ENCODE results near the gene DNAJC25.
A peak's percentile ranks its signal among the peaks of the same experiment; 100 is the strongest.

Gene DNAJC25

DNA sequence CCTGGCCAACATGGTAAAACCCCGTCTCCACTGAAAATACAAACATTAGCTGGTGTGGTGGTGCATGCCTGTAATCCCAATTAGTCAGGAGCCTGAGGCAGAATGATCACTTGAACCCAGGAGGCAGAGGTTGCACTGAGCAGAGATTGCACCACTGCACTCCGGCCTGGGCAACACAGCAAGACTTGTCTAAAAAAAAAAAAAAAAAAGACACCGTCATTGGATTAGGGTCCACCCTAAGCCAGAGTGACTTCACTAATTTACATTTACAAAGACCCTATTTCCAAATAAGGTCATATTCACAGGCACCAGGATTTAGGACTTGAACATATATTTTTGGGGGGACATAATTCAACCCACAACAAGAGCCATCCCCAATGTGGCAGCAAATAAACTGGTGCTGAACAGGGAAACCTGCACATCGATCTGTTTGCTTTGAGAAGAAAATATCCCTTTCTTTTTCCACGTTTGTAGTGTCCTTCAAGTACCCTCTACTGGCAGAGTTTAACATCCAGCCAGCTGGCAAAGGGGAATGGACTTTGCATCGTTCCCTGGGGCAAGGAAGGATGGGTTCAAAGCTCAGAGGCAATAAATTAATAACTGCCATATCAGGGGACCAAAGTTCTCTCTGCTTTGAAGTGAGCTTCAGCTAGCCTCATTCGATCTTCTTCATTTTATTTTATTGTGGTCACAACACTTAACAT lies 3.7 kb upstream of the DNAJC25 start:
- no peak overlapping the region for H3K4me3 ChIP-seq (ENCODE audit: insufficient read depth, low read length, poor library complexity, severe bottlenecking)
- no peak overlapping the region for H3K4me2 ChIP-seq (ENCODE audit: low read depth, low read length, poor library complexity, severe bottlenecking)

DNA sequence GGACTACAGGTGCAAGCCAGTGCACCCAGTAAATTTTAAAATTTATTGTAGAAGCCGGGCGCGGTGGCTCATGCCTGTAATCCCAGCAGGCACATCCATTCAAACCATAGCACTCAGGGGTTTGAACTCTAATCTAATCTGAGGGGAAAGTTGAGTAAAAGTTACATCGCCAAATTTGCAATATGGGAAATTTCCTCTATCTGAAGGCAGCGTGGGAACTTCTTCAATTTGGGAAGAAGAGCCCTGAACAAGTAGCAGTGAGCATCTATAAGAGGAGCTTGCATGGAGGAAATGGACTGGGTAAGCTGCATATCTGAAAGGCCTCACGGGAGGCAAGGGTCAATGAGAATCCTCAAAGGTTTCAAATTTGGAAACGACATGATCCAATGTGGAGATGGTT lies 2.7 kb upstream of the DNAJC25 start:
- Histone ChIP-seq H3K9me2 (replicated peaks; ENCODE audit: insufficient read depth, low read length) (no peaks in the 10 kb centered on the region), H3K36me3 (ENCODE audit: low read length) (no peaks in the 10 kb centered on the region), H3F3A (ENCODE audit: insufficient read depth) (no peaks in the 10 kb centered on the region), H3K4me2 (ENCODE audit: low read depth, low read length, poor library complexity, severe bottlenecking) (no peak overlapping the region), H3K79me2 (ENCODE audit: insufficient read depth, low read length) (peaks cover 18% of the 10 kb centered on the region), H3K9ac (ENCODE audit: low read length) (no peak overlapping the region), H3K4me3 (ENCODE audit: insufficient read depth, low read length, poor library complexity, severe bottlenecking) (no peak overlapping the region), H2AFZ (ENCODE audit: low read depth, low read length, severe bottlenecking) (no peak overlapping the region), H4K20me1 (ENCODE audit: low read depth, low read length) (no peaks in the 10 kb centered on the region), H3K27ac (ENCODE audit: low read depth, low read length) (no peak overlapping the region), H3K27me3 (ENCODE audit: low read length) (no peaks in the 10 kb centered on the region), H3K9me3 (ENCODE audit: insufficient read depth, low read length) (no peaks in the 10 kb centered on the region)
- no peak for TF ChIP-seq EZH2phosphoT487 (conservative IDR thresholded peaks at IDR 0.05; ENCODE audit: low read length)
- TF ChIP-seq, protein P1, sequence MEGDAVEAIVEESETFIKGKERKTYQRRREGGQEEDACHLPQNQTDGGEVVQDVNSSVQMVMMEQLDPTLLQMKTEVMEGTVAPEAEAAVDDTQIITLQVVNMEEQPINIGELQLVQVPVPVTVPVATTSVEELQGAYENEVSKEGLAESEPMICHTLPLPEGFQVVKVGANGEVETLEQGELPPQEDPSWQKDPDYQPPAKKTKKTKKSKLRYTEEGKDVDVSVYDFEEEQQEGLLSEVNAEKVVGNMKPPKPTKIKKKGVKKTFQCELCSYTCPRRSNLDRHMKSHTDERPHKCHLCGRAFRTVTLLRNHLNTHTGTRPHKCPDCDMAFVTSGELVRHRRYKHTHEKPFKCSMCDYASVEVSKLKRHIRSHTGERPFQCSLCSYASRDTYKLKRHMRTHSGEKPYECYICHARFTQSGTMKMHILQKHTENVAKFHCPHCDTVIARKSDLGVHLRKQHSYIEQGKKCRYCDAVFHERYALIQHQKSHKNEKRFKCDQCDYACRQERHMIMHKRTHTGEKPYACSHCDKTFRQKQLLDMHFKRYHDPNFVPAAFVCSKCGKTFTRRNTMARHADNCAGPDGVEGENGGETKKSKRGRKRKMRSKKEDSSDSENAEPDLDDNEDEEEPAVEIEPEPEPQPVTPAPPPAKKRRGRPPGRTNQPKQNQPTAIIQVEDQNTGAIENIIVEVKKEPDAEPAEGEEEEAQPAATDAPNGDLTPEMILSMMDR (IDR thresholded peaks at IDR 0.05; ENCODE audit: insufficient read depth, low read length, poor library complexity, severe bottlenecking), result no peak

More for the DNA sequence above, 3.7 kb upstream of the DNAJC25 start:
- no peak overlapping the region for H3K27ac ChIP-seq (ENCODE audit: low read depth, low read length)
- H3K9me2 ChIP-seq (replicated peaks; ENCODE audit: insufficient read depth, low read length), result no peaks in the 10 kb centered on the region
- H3F3A ChIP-seq (ENCODE audit: insufficient read depth), result no peaks in the 10 kb centered on the region
- TF ChIP-seq, protein P1 (IDR thresholded peaks at IDR 0.05; ENCODE audit: insufficient read depth, low read length, poor library complexity, severe bottlenecking), result no peak
- TF ChIP-seq EZH2phosphoT487 (conservative IDR thresholded peaks at IDR 0.05; ENCODE audit: low read length), result no peak
- H4K20me1 ChIP-seq (ENCODE audit: low read depth, low read length), result no peaks in the 10 kb centered on the region
- no peaks in the 10 kb centered on the region for H3K27me3 ChIP-seq (ENCODE audit: low read length)
- no peaks in the 10 kb centered on the region for H3K9me3 ChIP-seq (ENCODE audit: insufficient read depth, low read length)
- peaks cover 10% of the 10 kb centered on the region for H3K79me2 ChIP-seq (ENCODE audit: insufficient read depth, low read length)
- no peak overlapping the region for H3K9ac ChIP-seq (ENCODE audit: low read length)
- no peaks in the 10 kb centered on the region for H3K36me3 ChIP-seq (ENCODE audit: low read length)
- no peak overlapping the region for H2AFZ ChIP-seq (ENCODE audit: low read depth, low read length, severe bottlenecking)

DNA sequence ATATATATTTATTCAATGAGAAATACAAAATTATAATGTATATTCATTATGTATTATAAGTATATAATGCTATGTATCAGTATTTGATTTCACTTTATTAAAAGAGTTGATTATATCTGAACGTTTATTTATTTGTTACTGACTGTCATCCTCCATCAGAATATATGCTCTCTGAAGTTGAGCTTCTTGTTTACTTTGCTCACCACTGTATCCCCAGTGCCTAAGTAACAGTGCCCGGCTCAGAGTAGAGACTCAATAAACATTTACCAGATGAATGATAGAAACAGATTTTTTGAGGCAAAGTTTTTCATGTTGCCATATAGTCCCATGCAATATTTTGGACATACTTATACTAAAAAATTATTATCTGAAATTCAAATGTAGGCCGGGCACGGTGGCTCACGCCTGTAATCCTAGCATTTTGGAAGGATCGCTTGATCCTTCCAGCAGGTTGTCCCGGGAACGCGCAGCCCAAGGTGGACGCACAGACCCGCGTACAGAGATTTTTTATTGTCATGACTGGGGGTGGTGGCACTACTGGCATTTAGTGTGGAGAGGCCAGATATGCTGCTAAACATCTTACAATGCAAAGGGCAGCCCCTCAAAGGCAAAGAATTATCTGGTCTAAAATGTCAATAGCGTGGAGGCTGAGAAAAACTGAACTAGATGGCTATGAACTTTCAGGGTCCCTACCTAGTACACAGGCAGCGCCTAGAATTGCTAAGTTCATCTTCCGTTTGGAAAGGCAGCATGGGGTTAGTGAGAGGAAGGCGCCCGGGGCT lies 761 bp upstream of the DNAJC25 start:
- H3K79me2 ChIP-seq (ENCODE audit: insufficient read depth, low read length), result peaks cover 35% of the 10 kb centered on the region
- 0 out of 2 replicates have a peak overlapping the region, but pooled peaks have one; percentile 34 for H3K27ac ChIP-seq (ENCODE audit: low read depth, low read length)
- TF ChIP-seq, protein P1 (IDR thresholded peaks at IDR 0.05; ENCODE audit: insufficient read depth, low read length, poor library complexity, severe bottlenecking), result no peak
- no peak for TF ChIP-seq EZH2phosphoT487 (conservative IDR thresholded peaks at IDR 0.05; ENCODE audit: low read length)
- peak overlapping the region; percentile 82 for H3K4me2 ChIP-seq (ENCODE audit: low read depth, low read length, poor library complexity, severe bottlenecking)
- peak overlapping the region; percentile 68 for H3K4me3 ChIP-seq (ENCODE audit: insufficient read depth, low read length, poor library complexity, severe bottlenecking)
- H4K20me1 ChIP-seq (ENCODE audit: low read depth, low read length), result no peaks in the 10 kb centered on the region; the same call in 1 of the 2 replicates
- no peaks in the 10 kb centered on the region for H3F3A ChIP-seq (ENCODE audit: insufficient read depth)
- H3K36me3 ChIP-seq (ENCODE audit: low read length), result no peaks in the 10 kb centered on the region
- H3K9ac ChIP-seq (ENCODE audit: low read length), result peak overlapping the region; percentile 77
- no peaks in the 10 kb centered on the region for H3K9me3 ChIP-seq (ENCODE audit: insufficient read depth, low read length)
- no peaks in the 10 kb centered on the region for H3K27me3 ChIP-seq (ENCODE audit: low read length)
- H3K9me2 ChIP-seq (replicated peaks; ENCODE audit: insufficient read depth, low read length), result no peaks in the 10 kb centered on the region
- H2AFZ ChIP-seq (ENCODE audit: low read depth, low read length, severe bottlenecking), result peak overlapping the region; percentile 97

Measured in SU-DHL-6 (cell line).